Peyer's patch (tissue), 4 donors: ENCODE data around the gene MCF2L. TPM values are rescaled to one million over a fixed set of nuclear protein-coding genes. Genes with fewer than 3 reads are reported as not detected.

Experiments used
- DNase-seq, 3 donors: peaks; one replicate each; pipeline ENCODE4 v3.0.0-alpha.2; 2017 to 2019
- H3K27ac ChIP-seq, 4 donors: fragments of 200-600 bp; sonication (generic); one replicate each; pipeline ENCODE4 v1.5.1; 2016 to 2019
- H3K27me3 ChIP-seq, 2 donors: fragments of 200-600 bp; sonication (generic); one replicate each; pipeline ENCODE4 v1.5.1; 2019
- H3K36me3 ChIP-seq, 3 donors: fragments of 200-600 bp; sonication (generic); one replicate each; pipeline ENCODE4 v1.5.1; 2016 to 2019
- H3K4me1 ChIP-seq, 4 donors: fragments of 200-600 bp; sonication (generic); one replicate each; pipeline ENCODE4 v1.5.1; 2016 to 2019
- H3K4me3 ChIP-seq, 4 donors: fragments of 200-600 bp; sonication (generic); 1 replicate in 3 of 4; 2 replicates in 1 of 4; pipeline ENCODE4 v1.5.1; 2016 to 2019; ENCODE audit warnings: mild to moderate bottlenecking in 1 of 4
- H3K9me3 ChIP-seq, 4 donors: fragments of 200-600 bp; sonication (generic); one replicate each; pipeline ENCODE4 v1.5.1; 2016 to 2019; ENCODE audit warnings: mild to moderate bottlenecking in 1 of 4
- CTCF ChIP-seq, 6 experiments: fragments of 450-650 bp in 4 of 6; fragments of 200-600 bp in 2 of 6; sonication (generic) in 1 of 6; IDR thresholded peaks; one replicate each; pipeline ENCODE4 v1.5.1; 2017 to 2019; ENCODE audit warnings: antibody characterized with exemption in 6 of 6, mild to moderate bottlenecking in 3 of 6, moderate library complexity in 1 of 6
- POLR2A ChIP-seq, 2 donors: fragments of 450-650 bp; IDR thresholded peaks; one replicate each; pipeline ENCODE4 v1.5.1; 2017; ENCODE audit warnings: antibody characterized with exemption in 2 of 2, mild to moderate bottlenecking in 2 of 2, moderate library complexity in 2 of 2
- total RNA-seq, 4 donors: library from RNA; depleted of rRNA; stranded (reverse); fragments of >200 nt; gene quantifications; one replicate each; pipeline ENCODE4 v1.1.0, GENCODE V29; 2016

MCF2L gene
- total RNA-seq, 4 donors from 2014 or later, result 81.4 to 165 (median 149) TPM

DNA sequence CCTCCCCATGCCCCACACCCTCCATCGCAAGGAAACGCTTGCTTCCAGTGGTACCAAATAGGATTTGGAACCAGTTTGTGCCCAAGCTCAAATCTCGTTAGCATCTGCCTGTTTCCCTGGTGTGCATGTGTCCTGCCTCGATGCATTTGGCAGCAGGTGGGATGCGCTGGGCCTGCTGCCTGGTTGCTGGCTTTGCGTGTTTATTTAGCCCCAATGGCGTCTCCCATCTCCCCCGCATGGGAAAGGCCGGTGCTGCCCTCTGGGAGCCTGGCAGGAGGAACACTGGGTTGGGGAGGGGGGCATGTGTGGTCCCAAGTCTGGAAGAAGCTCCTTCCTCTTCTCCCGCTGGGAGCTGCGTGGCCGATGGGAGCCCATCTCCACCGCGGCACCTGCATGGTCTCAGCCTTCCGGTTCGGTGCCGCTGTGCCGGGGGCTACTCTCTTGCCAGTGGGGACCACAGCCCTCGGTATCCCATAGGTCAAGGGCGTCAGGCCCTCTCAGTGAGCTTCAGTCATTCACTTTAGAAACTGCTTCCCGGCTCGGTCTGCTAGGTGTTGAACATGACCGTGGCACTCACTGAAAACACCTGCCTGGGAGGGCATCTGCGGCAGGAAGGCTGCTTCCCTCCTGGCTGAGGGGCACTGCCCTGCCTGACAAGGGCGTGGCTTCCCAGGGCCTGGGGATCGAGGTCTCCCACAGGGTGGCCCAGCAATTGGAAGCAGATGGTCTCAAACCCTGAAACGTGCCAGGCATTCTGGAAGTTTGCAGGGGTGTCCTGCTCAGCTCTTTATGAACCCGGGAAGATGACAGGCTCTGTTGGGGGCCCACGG is 124.8 kb downstream of the MCF2L start:
- TF ChIP-seq CTCF (IDR thresholded peaks at IDR 0.05), result no peak
- no peak for TF ChIP-seq POLR2A (IDR thresholded peaks at IDR 0.05)
- no peak for DNase-seq
- no peaks in the 10 kb centered on the region for H3K36me3 ChIP-seq

GRCh38 chr13:113094410-113094800 is 125.4 kb downstream of the MCF2L start:
- Histone ChIP-seq H3K9me3 (no peaks in the 10 kb centered on the region), H3K27me3 (no peaks in the 10 kb centered on the region), H3K27ac (no peak overlapping the region), H3K4me3 (no peak overlapping the region), H3K36me3 (no peaks in the 10 kb centered on the region), H3K4me1 (no peaks in the 10 kb centered on the region)
- no peak for DNase-seq
- TF ChIP-seq CTCF (IDR thresholded peaks at IDR 0.05) (no peak), POLR2A (IDR thresholded peaks at IDR 0.05) (no peak)

More for the DNA sequence above, 124.8 kb downstream of the MCF2L start:
- no peak overlapping the region for H3K27ac ChIP-seq
- H3K4me1 ChIP-seq, result no peaks in the 10 kb centered on the region
- H3K9me3 ChIP-seq, result no peaks in the 10 kb centered on the region
- H3K4me3 ChIP-seq, result no peak overlapping the region
- H3K27me3 ChIP-seq, result no peaks in the 10 kb centered on the region

GRCh38 chr13:113095146-113096051 is 126.4 kb downstream of the MCF2L start:
- no peak overlapping the region for H3K4me3 ChIP-seq
- H3K4me1 ChIP-seq, result no peaks in the 10 kb centered on the region
- no peak overlapping the region for H3K27ac ChIP-seq
- TF ChIP-seq CTCF (IDR thresholded peaks at IDR 0.05) (no peak), POLR2A (IDR thresholded peaks at IDR 0.05) (no peak)
- no peaks in the 10 kb centered on the region for H3K27me3 ChIP-seq
- H3K36me3 ChIP-seq, result no peaks in the 10 kb centered on the region
- no peaks in the 10 kb centered on the region for H3K9me3 ChIP-seq
- no peak for DNase-seq

GRCh38 chr13:113096052-113096744 is 127.2 kb downstream of the MCF2L start:
- no peaks in the 10 kb centered on the region for H3K9me3 ChIP-seq
- no peaks in the 10 kb centered on the region for H3K36me3 ChIP-seq
- no peaks in the 10 kb centered on the region for H3K4me1 ChIP-seq
- TF ChIP-seq CTCF (IDR thresholded peaks at IDR 0.05), result no peak
- TF ChIP-seq POLR2A (IDR thresholded peaks at IDR 0.05), result no peak
- H3K27ac ChIP-seq, result no peak overlapping the region
- no peak for DNase-seq
- no peak overlapping the region for H3K4me3 ChIP-seq
- H3K27me3 ChIP-seq, result no peaks in the 10 kb centered on the region

GRCh38 chr13:113096745-113097305 is 127.8 kb downstream of the MCF2L start:
- Histone ChIP-seq H3K36me3 (no peaks in the 10 kb centered on the region), H3K27me3 (no peaks in the 10 kb centered on the region), H3K4me1 (no peaks in the 10 kb centered on the region), H3K27ac (no peak overlapping the region), H3K9me3 (no peaks in the 10 kb centered on the region), H3K4me3 (no peak overlapping the region)
- no peak for DNase-seq
- TF ChIP-seq POLR2A (IDR thresholded peaks at IDR 0.05) (no peak), CTCF (IDR thresholded peaks at IDR 0.05) (no peak)
